Measurements from ENCODE around the gene BPIFB2.

The BPIFB2 gene

GRCh38 chr20:32980131-32980941, 27.2 kb upstream of the BPIFB2 start:
- Histone ChIP-seq H3K9me3 (ENCODE audit: control insufficient read depth in 1 of 2, low read length in 2 of 2) (peaks cover 0 to 2% of the 10 kb centered on the region in 2 donors), H3K36me3 (ENCODE audit: control insufficient read depth in 1 of 2, insufficient read depth in 2 of 2, low read length in 2 of 2) (no peaks in the 10 kb centered on the region), H3K27ac (ENCODE audit: low read length) (no peak overlapping the region), H3K27me3 (ENCODE audit: low read depth, low read length) (no peaks in the 10 kb centered on the region), H3K4me1 (ENCODE audit: control insufficient read depth in 1 of 2, insufficient read depth in 2 of 2, low read length in 2 of 2) (no peaks in the 10 kb centered on the region), H3K4me3 (ENCODE audit: low read depth in 1 of 2, low read length in 2 of 2) (no peak overlapping the region)

- Histone ChIP-seq H3K36me3 (ENCODE audit: control insufficient read depth in 1 of 2, insufficient read depth in 2 of 2, low read length in 2 of 2) (no peaks in the 10 kb centered on the region), H3K4me3 (ENCODE audit: low read depth in 1 of 2, low read length in 2 of 2) (no peak overlapping the region), H3K4me1 (ENCODE audit: control insufficient read depth in 1 of 2, insufficient read depth in 2 of 2, low read length in 2 of 2) (no peaks in the 10 kb centered on the region), H3K9me3 (ENCODE audit: control insufficient read depth in 1 of 2, low read length in 2 of 2) (peaks cover 0 to 2% of the 10 kb centered on the region in 2 donors), H3K27me3 (ENCODE audit: low read depth, low read length) (no peaks in the 10 kb centered on the region), H3K27ac (ENCODE audit: low read length) (no peak overlapping the region)
These were observed 26.5 kb upstream of the BPIFB2 start for GRCh38 chr20:32980990-32981389.

GRCh38 chr20:32982617-32983458, 24.7 kb upstream of the BPIFB2 start:
- Histone ChIP-seq H3K27me3 (ENCODE audit: low read depth, low read length) (no peaks in the 10 kb centered on the region), H3K27ac (ENCODE audit: low read length) (no peak overlapping the region), H3K36me3 (ENCODE audit: control insufficient read depth in 1 of 2, insufficient read depth in 2 of 2, low read length in 2 of 2) (no peaks in the 10 kb centered on the region), H3K9me3 (ENCODE audit: control insufficient read depth in 1 of 2, low read length in 2 of 2) (no peaks in the 10 kb centered on the region), H3K4me1 (ENCODE audit: control insufficient read depth in 1 of 2, insufficient read depth in 2 of 2, low read length in 2 of 2) (no peaks in the 10 kb centered on the region), H3K4me3 (ENCODE audit: low read depth in 1 of 2, low read length in 2 of 2) (no peak overlapping the region)

- no peak overlapping the region for H3K27ac ChIP-seq (ENCODE audit: low read length)
- H3K4me3 ChIP-seq (ENCODE audit: low read depth in 1 of 2, low read length in 2 of 2) = no peak overlapping the region
- H3K36me3 ChIP-seq (ENCODE audit: control insufficient read depth in 1 of 2, insufficient read depth in 2 of 2, low read length in 2 of 2) = no peaks in the 10 kb centered on the region
- H3K9me3 ChIP-seq (ENCODE audit: control insufficient read depth in 1 of 2, low read length in 2 of 2) = no peaks in the 10 kb centered on the region
- H3K4me1 ChIP-seq (ENCODE audit: control insufficient read depth in 1 of 2, insufficient read depth in 2 of 2, low read length in 2 of 2) = no peaks in the 10 kb centered on the region
- H3K27me3 ChIP-seq (ENCODE audit: low read depth, low read length) = no peaks in the 10 kb centered on the region
These were observed 23.9 kb upstream of the BPIFB2 start for GRCh38 chr20:32983459-32984112.

GRCh38 chr20:32984196-32984595, 23.3 kb upstream of the BPIFB2 start:
- no peaks in the 10 kb centered on the region for H3K4me1 ChIP-seq (ENCODE audit: control insufficient read depth in 1 of 2, insufficient read depth in 2 of 2, low read length in 2 of 2)
- no peaks in the 10 kb centered on the region for H3K36me3 ChIP-seq (ENCODE audit: control insufficient read depth in 1 of 2, insufficient read depth in 2 of 2, low read length in 2 of 2)
- H3K27me3 ChIP-seq (ENCODE audit: low read depth, low read length) = no peaks in the 10 kb centered on the region
- no peak overlapping the region for H3K4me3 ChIP-seq (ENCODE audit: low read depth in 1 of 2, low read length in 2 of 2)
- no peak overlapping the region for H3K27ac ChIP-seq (ENCODE audit: low read length)
- H3K9me3 ChIP-seq (ENCODE audit: control insufficient read depth in 1 of 2, low read length in 2 of 2) = no peaks in the 10 kb centered on the region

- Histone ChIP-seq H3K4me3 (ENCODE audit: low read depth in 1 of 2, low read length in 2 of 2) (no peak overlapping the region), H3K4me1 (ENCODE audit: control insufficient read depth in 1 of 2, insufficient read depth in 2 of 2, low read length in 2 of 2) (no peaks in the 10 kb centered on the region)
These were observed 22.7 kb upstream of the BPIFB2 start for GRCh38 chr20:32984631-32985354.

GRCh38 chr20:32985596-32985995, 21.9 kb upstream of the BPIFB2 start:
- H3K27ac ChIP-seq (ENCODE audit: low read length) = no peak overlapping the region
- H3K27me3 ChIP-seq (ENCODE audit: low read depth, low read length) = no peaks in the 10 kb centered on the region
- no peaks in the 10 kb centered on the region for H3K9me3 ChIP-seq (ENCODE audit: control insufficient read depth in 1 of 2, low read length in 2 of 2)
- no peaks in the 10 kb centered on the region for H3K36me3 ChIP-seq (ENCODE audit: control insufficient read depth in 1 of 2, insufficient read depth in 2 of 2, low read length in 2 of 2)
- no peaks in the 10 kb centered on the region for H3K4me1 ChIP-seq (ENCODE audit: control insufficient read depth in 1 of 2, insufficient read depth in 2 of 2, low read length in 2 of 2)
- no peak overlapping the region for H3K4me3 ChIP-seq (ENCODE audit: low read depth in 1 of 2, low read length in 2 of 2)

More at GRCh38 chr20:32984631-32985354, 22.7 kb upstream of the BPIFB2 start:
- Histone ChIP-seq H3K27ac (ENCODE audit: low read length) (no peak overlapping the region), H3K36me3 (ENCODE audit: control insufficient read depth in 1 of 2, insufficient read depth in 2 of 2, low read length in 2 of 2) (no peaks in the 10 kb centered on the region), H3K9me3 (ENCODE audit: control insufficient read depth in 1 of 2, low read length in 2 of 2) (no peaks in the 10 kb centered on the region), H3K27me3 (ENCODE audit: low read depth, low read length) (no peaks in the 10 kb centered on the region)

GRCh38 chr20:32986331-32986966, 21.1 kb upstream of the BPIFB2 start:
- Histone ChIP-seq H3K27me3 (ENCODE audit: low read depth, low read length) (no peaks in the 10 kb centered on the region), H3K36me3 (ENCODE audit: control insufficient read depth in 1 of 2, insufficient read depth in 2 of 2, low read length in 2 of 2) (no peaks in the 10 kb centered on the region), H3K4me1 (ENCODE audit: control insufficient read depth in 1 of 2, insufficient read depth in 2 of 2, low read length in 2 of 2) (no peaks in the 10 kb centered on the region), H3K9me3 (ENCODE audit: control insufficient read depth in 1 of 2, low read length in 2 of 2) (no peaks in the 10 kb centered on the region), H3K27ac (ENCODE audit: low read length) (no peak overlapping the region), H3K4me3 (ENCODE audit: low read depth in 1 of 2, low read length in 2 of 2) (no peak overlapping the region)

- no peak overlapping the region for H3K4me3 ChIP-seq (ENCODE audit: low read depth in 1 of 2, low read length in 2 of 2)
- no peaks in the 10 kb centered on the region for H3K9me3 ChIP-seq (ENCODE audit: control insufficient read depth in 1 of 2, low read length in 2 of 2)
- H3K36me3 ChIP-seq (ENCODE audit: control insufficient read depth in 1 of 2, insufficient read depth in 2 of 2, low read length in 2 of 2) = no peaks in the 10 kb centered on the region
- no peak overlapping the region for H3K27ac ChIP-seq (ENCODE audit: low read length)
- H3K27me3 ChIP-seq (ENCODE audit: low read depth, low read length) = no peaks in the 10 kb centered on the region
- no peaks in the 10 kb centered on the region for H3K4me1 ChIP-seq (ENCODE audit: control insufficient read depth in 1 of 2, insufficient read depth in 2 of 2, low read length in 2 of 2)
These were observed 20.3 kb upstream of the BPIFB2 start for GRCh38 chr20:32987044-32987825.

GRCh38 chr20:32988008-32988407, 19.5 kb upstream of the BPIFB2 start:
- no peaks in the 10 kb centered on the region for H3K27me3 ChIP-seq (ENCODE audit: low read depth, low read length)
- no peak overlapping the region for H3K4me3 ChIP-seq (ENCODE audit: low read depth in 1 of 2, low read length in 2 of 2)
- H3K9me3 ChIP-seq (ENCODE audit: control insufficient read depth in 1 of 2, low read length in 2 of 2) = no peaks in the 10 kb centered on the region
- no peak overlapping the region for H3K27ac ChIP-seq (ENCODE audit: low read length)
- H3K36me3 ChIP-seq (ENCODE audit: control insufficient read depth in 1 of 2, insufficient read depth in 2 of 2, low read length in 2 of 2) = no peaks in the 10 kb centered on the region
- no peaks in the 10 kb centered on the region for H3K4me1 ChIP-seq (ENCODE audit: control insufficient read depth in 1 of 2, insufficient read depth in 2 of 2, low read length in 2 of 2)

Measured in muscle layer of duodenum (tissue), 2 donors.